HepG2 (cell line): ENCODE measurements around the gene LDLR. TPM values are rescaled to one million over a fixed set of nuclear protein-coding genes. Genes with fewer than 3 reads are reported as not detected.
A peak's percentile ranks its signal among the peaks of the same experiment; 100 is the strongest.

Source experiments
- BRD4 ChIP-seq: sonication (generic); formaldehyde crosslinking; IDR thresholded peaks from 2 replicates; pipeline ENCODE4 v1.4.0; 2020; ENCODE audit warnings: missing genetic modification reagents
- KMT2B ChIP-seq: IDR thresholded peaks from 2 replicates; pipeline ENCODE4 v1.6.1; 2016; ENCODE audit warnings: missing genetic modification reagents, missing compliant biosample characterization
- MEF2D ChIP-seq: sonication (generic); formaldehyde crosslinking; IDR thresholded peaks from 2 replicates; pipeline ENCODE4 v1.5.1; 2020; ENCODE audit warnings: mild to moderate bottlenecking, missing genetic modification reagents
- NFRKB ChIP-seq: fragments of 450-650 bp; IDR thresholded peaks from 2 replicates; pipeline ENCODE4 v1.6.1; 2017
- NONO ChIP-seq, 2 experiments: fragments of 450-650 bp in 1 of 2; sonication (generic) in 1 of 2; formaldehyde crosslinking in 1 of 2; IDR thresholded peaks in 1 of 2; conservative IDR thresholded peaks in 1 of 2; 2 replicates each; pipeline versions ENCODE4 v1.6.1 to v1.8.0; 2017 to 2022; ENCODE audit warnings: mild to moderate bottlenecking in 1 of 2, missing genetic modification reagents in 1 of 2, moderate library complexity in 1 of 2
- PLRG1 ChIP-seq: fragments of 450-650 bp; conservative IDR thresholded peaks from 2 replicates; pipeline ENCODE4 v1.6.1; 2016
- POLR2A ChIP-seq, 2 experiments: IDR thresholded peaks; 2 replicates each; pipeline ENCODE4 v1.6.1; 2011; ENCODE audit warnings: low read depth in 2 of 2, low read length in 2 of 2, mild to moderate bottlenecking in 1 of 2, moderate library complexity in 1 of 2; ENCODE audit not compliant: insufficient read depth in 1 of 2
- POLR2AphosphoS5 ChIP-seq: IDR thresholded peaks from 2 replicates; pipeline ENCODE4 v1.6.1; 2012; ENCODE audit warnings: low read depth, low read length
- RARA ChIP-seq: IDR thresholded peaks from 2 replicates; pipeline ENCODE4 v1.6.1; 2016; ENCODE audit warnings: missing genetic modification reagents, missing compliant biosample characterization
- RBM39 ChIP-seq: fragments of 200-400 bp; formaldehyde crosslinking; IDR thresholded peaks from one replicate; pipeline ENCODE4 v1.6.1; 2018; ENCODE audit warnings: antibody characterized with exemption, mild to moderate bottlenecking, low read depth, low read length; ENCODE audit not compliant: poor library complexity, severe bottlenecking
- SP140L ChIP-seq: sonication (generic); formaldehyde crosslinking; IDR thresholded peaks from 2 replicates; pipeline ENCODE4 v1.4.0; 2020; ENCODE audit warnings: missing genetic modification reagents, borderline replicate concordance
- ZFP41 ChIP-seq: sonication (generic); formaldehyde crosslinking; IDR thresholded peaks from 2 replicates; pipeline ENCODE4 v1.4.0; 2020; ENCODE audit warnings: mild to moderate bottlenecking, missing genetic modification reagents, borderline replicate concordance
- ZFX ChIP-seq: sonication (generic); formaldehyde crosslinking; IDR thresholded peaks from 2 replicates; pipeline ENCODE4 v1.4.0; 2020; ENCODE audit warnings: mild to moderate bottlenecking, low read depth, missing genetic modification reagents, moderate library complexity
- ZFY ChIP-seq: sonication (generic); formaldehyde crosslinking; IDR thresholded peaks from 2 replicates; pipeline ENCODE4 v1.4.0; 2020; ENCODE audit warnings: missing genetic modification reagents
- ZNF337 ChIP-seq: sonication (generic); formaldehyde crosslinking; IDR thresholded peaks from 2 replicates; pipeline ENCODE4 v1.5.1; 2020; ENCODE audit warnings: missing genetic modification reagents, low read depth, mild to moderate bottlenecking, borderline replicate concordance
- ZNF362 ChIP-seq: sonication (generic); formaldehyde crosslinking; IDR thresholded peaks from 2 replicates; pipeline ENCODE4 v1.4.0; 2020; ENCODE audit warnings: missing genetic modification reagents, mild to moderate bottlenecking, borderline replicate concordance
- ZNF883 ChIP-seq: sonication (generic); formaldehyde crosslinking; IDR thresholded peaks from 2 replicates; pipeline ENCODE4 v1.5.1; 2020; ENCODE audit warnings: mild to moderate bottlenecking, missing genetic modification reagents; ENCODE audit errors: not compliant biosample characterization
- polyA plus RNA-seq, 8 experiments: library from polyadenylated mRNA; depleted of rRNA in 3 of 8; stranded (reverse) in 7 of 8; unstranded in 1 of 8; fragments of >200 nt; fragmentation: Illumina TruSeq in 4 of 8; extraction: Trizol in 4 of 8; gene quantifications; 2 replicates each; pipeline versions ENCODE4 v1.2.1 to v1.2.3, GENCODE V29; 2011 to 2016; ENCODE audit warnings: low read depth in 4 of 8, missing spikeins in 1 of 8, mixed read lengths in 1 of 8; ENCODE audit not compliant: insufficient read depth in 1 of 8
- total RNA-seq, 5 experiments: library from RNA; depleted of rRNA; stranded (reverse); fragments of >200 nt; fragmentation: Illumina TruSeq; extraction: Trizol; gene quantifications; 2 replicates each; pipeline ENCODE4 v1.2.3, GENCODE V29; 2016; ENCODE audit warnings: low read depth in 1 of 5
- TF ChIP-seq, protein P1 (sequence below): sonication (generic); formaldehyde crosslinking; IDR thresholded peaks from one replicate; pipeline ENCODE4 v1.5.1; 2020; ENCODE audit warnings: mild to moderate bottlenecking, missing genetic modification reagents; ENCODE audit errors: not compliant biosample characterization
- TF ChIP-seq, protein P2 (sequence below): IDR thresholded peaks from 2 replicates; pipeline ENCODE4 v1.6.1; 2016; ENCODE audit warnings: mild to moderate bottlenecking, missing biosample characterization, missing genetic modification reagents

The LDLR gene
- total and polyA plus RNA-seq, 2 of the 13 experiments (the other 11 are each of a cell fraction or from before 2014, with no cell fraction given), result 51.6 to 92.5 TPM

GRCh38 chr19:11155373-11156120 is 66.3 kb downstream of the LDLR start, which contains the start of gene SPC24 (continued):
- TF ChIP-seq ZNF362 (CRISPR knock-in tag), result no peak; the same call in 1 of the 2 replicates
- peak; percentile 75 to 76 for TF ChIP-seq POLR2A (IDR thresholded peaks at IDR 0.05; ENCODE audit: insufficient read depth in 1 of 2, low read depth in 2 of 2, low read length in 2 of 2)
- peak; percentile 81 for TF ChIP-seq ZFX (CRISPR knock-in tag)
- peak; percentile 73; the same call in 1 of the 2 replicates for TF ChIP-seq ZFY (CRISPR knock-in tag)
- no peak for TF ChIP-seq MEF2D (CRISPR knock-in tag)
- no peak for TF ChIP-seq PLRG1
- TF ChIP-seq RBM39, result peak; percentile 73
- TF ChIP-seq, protein P1, sequence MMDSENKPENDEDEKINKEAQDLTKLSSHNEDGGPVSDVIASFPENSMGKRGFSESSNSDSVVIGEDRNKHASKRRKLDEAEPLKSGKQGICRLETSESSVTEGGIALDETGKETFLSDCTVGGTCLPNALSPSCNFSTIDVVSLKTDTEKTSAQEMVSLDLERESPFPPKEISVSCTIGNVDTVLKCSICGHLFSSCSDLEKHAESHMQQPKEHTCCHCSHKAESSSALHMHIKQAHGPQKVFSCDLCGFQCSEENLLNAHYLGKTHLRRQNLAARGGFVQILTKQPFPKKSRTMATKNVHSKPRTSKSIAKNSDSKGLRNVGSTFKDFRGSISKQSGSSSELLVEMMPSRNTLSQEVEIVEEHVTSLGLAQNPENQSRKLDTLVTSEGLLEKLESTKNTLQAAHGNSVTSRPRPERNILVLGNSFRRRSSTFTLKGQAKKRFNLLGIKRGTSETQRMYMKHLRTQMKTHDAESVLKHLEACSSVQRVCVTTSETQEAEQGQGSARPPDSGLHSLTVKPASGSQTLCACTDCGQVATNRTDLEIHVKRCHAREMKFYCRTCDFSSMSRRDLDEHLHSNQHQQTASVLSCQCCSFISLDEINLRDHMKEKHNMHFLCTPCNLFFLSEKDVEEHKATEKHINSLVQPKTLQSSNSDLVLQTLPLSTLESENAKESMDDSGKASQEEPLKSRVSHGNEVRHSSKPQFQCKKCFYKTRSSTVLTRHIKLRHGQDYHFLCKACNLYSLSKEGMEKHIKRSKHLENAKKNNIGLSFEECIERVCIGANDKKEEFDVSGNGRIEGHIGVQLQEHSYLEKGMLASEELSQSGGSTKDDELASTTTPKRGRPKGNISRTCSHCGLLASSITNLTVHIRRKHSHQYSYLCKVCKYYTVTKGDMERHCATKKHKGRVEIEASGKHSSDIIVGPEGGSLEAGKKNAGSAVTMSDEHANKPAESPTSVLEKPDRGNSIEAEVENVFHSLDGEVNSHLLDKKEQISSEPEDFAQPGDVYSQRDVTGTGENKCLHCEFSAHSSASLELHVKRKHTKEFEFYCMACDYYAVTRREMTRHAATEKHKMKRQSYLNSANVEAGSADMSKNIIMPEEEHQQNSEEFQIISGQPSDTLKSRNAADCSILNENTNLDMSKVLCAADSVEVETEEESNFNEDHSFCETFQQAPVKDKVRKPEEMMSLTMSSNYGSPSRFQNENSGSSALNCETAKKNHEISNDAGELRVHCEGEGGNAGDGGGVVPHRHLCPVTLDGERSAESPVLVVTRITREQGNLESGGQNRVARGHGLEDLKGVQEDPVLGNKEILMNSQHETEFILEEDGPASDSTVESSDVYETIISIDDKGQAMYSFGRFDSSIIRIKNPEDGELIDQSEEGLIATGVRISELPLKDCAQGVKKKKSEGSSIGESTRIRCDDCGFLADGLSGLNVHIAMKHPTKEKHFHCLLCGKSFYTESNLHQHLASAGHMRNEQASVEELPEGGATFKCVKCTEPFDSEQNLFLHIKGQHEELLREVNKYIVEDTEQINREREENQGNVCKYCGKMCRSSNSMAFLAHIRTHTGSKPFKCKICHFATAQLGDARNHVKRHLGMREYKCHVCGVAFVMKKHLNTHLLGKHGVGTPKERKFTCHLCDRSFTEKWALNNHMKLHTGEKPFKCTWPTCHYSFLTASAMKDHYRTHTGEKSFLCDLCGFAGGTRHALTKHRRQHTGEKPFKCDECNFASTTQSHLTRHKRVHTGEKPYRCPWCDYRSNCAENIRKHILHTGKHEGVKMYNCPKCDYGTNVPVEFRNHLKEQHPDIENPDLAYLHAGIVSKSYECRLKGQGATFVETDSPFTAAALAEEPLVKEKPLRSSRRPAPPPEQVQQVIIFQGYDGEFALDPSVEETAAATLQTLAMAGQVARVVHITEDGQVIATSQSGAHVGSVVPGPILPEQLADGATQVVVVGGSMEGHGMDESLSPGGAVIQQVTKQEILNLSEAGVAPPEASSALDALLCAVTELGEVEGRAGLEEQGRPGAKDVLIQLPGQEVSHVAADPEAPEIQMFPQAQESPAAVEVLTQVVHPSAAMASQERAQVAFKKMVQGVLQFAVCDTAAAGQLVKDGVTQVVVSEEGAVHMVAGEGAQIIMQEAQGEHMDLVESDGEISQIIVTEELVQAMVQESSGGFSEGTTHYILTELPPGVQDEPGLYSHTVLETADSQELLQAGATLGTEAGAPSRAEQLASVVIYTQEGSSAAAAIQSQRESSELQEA (CRISPR knock-in tag), result peak; percentile 45
- TF ChIP-seq POLR2AphosphoS5, result peak; percentile 84
- TF ChIP-seq NFRKB, result no peak
- no peak for TF ChIP-seq ZNF337
- TF ChIP-seq KMT2B (CRISPR knock-in tag), result peak; percentile 36
- TF ChIP-seq, protein P2, sequence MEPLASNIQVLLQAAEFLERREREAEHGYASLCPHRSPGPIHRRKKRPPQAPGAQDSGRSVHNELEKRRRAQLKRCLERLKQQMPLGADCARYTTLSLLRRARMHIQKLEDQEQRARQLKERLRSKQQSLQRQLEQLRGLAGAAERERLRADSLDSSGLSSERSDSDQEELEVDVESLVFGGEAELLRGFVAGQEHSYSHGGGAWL (CRISPR knock-in tag), result peak; percentile 56; the same call in 1 of the 2 replicates
- TF ChIP-seq ZFP41, result no peak
- TF ChIP-seq ZNF883 (CRISPR knock-in tag), result peak; percentile 62
- TF ChIP-seq RARA, result no peak
- peak; percentile 85; the same call in 1 of the 2 replicates for TF ChIP-seq BRD4 (CRISPR knock-in tag)
- no peak for TF ChIP-seq NONO (IDR thresholded peaks at IDR 0.05)
- peak; percentile 67 for TF ChIP-seq NONO (CRISPR knock-in tag; conservative IDR thresholded peaks at IDR 0.05)
- no peak for TF ChIP-seq SP140L (CRISPR knock-in tag)
